GM12878 (cell line): ENCODE measurements around the gene ULK4. TPM values are rescaled to one million over a fixed set of nuclear protein-coding genes. Genes with fewer than 3 reads are reported as not detected.

Experiments used
- ASH2L ChIP-seq: fragments of 300-600, 200-600 bp; sonication (generic); IDR thresholded peaks from 2 replicates; pipeline ENCODE4 v1.6.1; 2017; ENCODE audit warnings: low read depth, mild to moderate bottlenecking, borderline replicate concordance
- BCL11A ChIP-seq: IDR thresholded peaks from 2 replicates; pipeline ENCODE4 v1.6.1; 2011; ENCODE audit warnings: low read depth, low read length
- BHLHE40 ChIP-seq, 2 experiments: fragments of 450-650 bp in 1 of 2; IDR thresholded peaks; 2 replicates each; pipeline ENCODE4 v1.6.1; 2011 to 2017; ENCODE audit warnings: low read depth in 2 of 2, borderline replicate concordance in 1 of 2, improper control_type of control experiment in 1 of 2, low read length in 1 of 2, mild to moderate bottlenecking in 1 of 2
- BRCA1 ChIP-seq: IDR thresholded peaks from 2 replicates; pipeline ENCODE4 v1.6.1; 2011; ENCODE audit warnings: low read depth, low read length, improper control_type of control experiment
- CHD1 ChIP-seq: IDR thresholded peaks from 2 replicates; pipeline ENCODE4 v1.6.1; 2012; ENCODE audit warnings: low read depth, low read length, improper control_type of control experiment
- CHD4 ChIP-seq: fragments of 200-600 bp; sonication (generic); IDR thresholded peaks from 2 replicates; pipeline ENCODE4 v1.6.1; 2016; ENCODE audit warnings: mild to moderate bottlenecking
- CREM ChIP-seq: IDR thresholded peaks from 2 replicates; pipeline ENCODE4 v1.6.1; 2014; ENCODE audit warnings: antibody characterized with exemption, low read depth
- EZH2 ChIP-seq: IDR thresholded peaks from 2 replicates; pipeline ENCODE4 v1.6.1; 2012; ENCODE audit warnings: low read depth, mild to moderate bottlenecking, control low read depth, inconsistent platforms, low read length, borderline replicate concordance; ENCODE audit not compliant: control insufficient read depth
- HDAC6 ChIP-seq: fragments of 200-600 bp; sonication (generic); IDR thresholded peaks from one replicate; pipeline ENCODE4 v1.8.0; 2017; ENCODE audit warnings: antibody characterized with exemption; ENCODE audit not compliant: unreplicated experiment
- MYB ChIP-seq: fragments of 150-350 bp; IDR thresholded peaks from 2 replicates; pipeline ENCODE4 v1.6.1; 2014; ENCODE audit warnings: mild to moderate bottlenecking, low read depth, low read length, borderline replicate concordance
- NR2F1 ChIP-seq: fragments of 450-650 bp; conservative IDR thresholded peaks from 2 replicates; pipeline ENCODE4 v1.6.1; 2017; ENCODE audit warnings: mild to moderate bottlenecking
- NRF1 ChIP-seq: conservative IDR thresholded peaks from 2 replicates; pipeline ENCODE4 v1.6.1; 2011; ENCODE audit warnings: mild to moderate bottlenecking, low read depth, low read length, improper control_type of control experiment
- RELB ChIP-seq: fragments of 450-650 bp; IDR thresholded peaks from 2 replicates; pipeline ENCODE4 v1.6.1; 2017; ENCODE audit warnings: low read depth, mild to moderate bottlenecking, moderate library complexity
- SMC3 ChIP-seq: IDR thresholded peaks from 2 replicates; pipeline ENCODE4 v1.6.1; 2011; ENCODE audit warnings: low read length, improper control_type of control experiment, borderline replicate concordance
- SUPT20H ChIP-seq: IDR thresholded peaks from 2 replicates; pipeline ENCODE4 v1.6.1; 2011; ENCODE audit warnings: low read depth, mild to moderate bottlenecking, low read length, moderate library complexity, borderline replicate concordance; ENCODE audit not compliant: control insufficient read depth
- ZNF207 ChIP-seq: fragments of 450-650 bp; IDR thresholded peaks from 2 replicates; pipeline ENCODE4 v1.6.1; 2014; ENCODE audit warnings: antibody characterized with exemption, mild to moderate bottlenecking, borderline replicate concordance
- ZNF24 ChIP-seq: fragments of 450-650 bp; IDR thresholded peaks from 2 replicates; pipeline ENCODE4 v1.6.1; 2017; ENCODE audit warnings: antibody characterized with exemption, mild to moderate bottlenecking
- ZNF384 ChIP-seq: IDR thresholded peaks from 2 replicates; pipeline ENCODE4 v1.6.1; 2012; ENCODE audit warnings: low read depth, mild to moderate bottlenecking, low read length, improper control_type of control experiment, borderline replicate concordance
- polyA plus RNA-seq, 11 experiments: library from polyadenylated mRNA; depleted of rRNA in 4 of 11; unstranded in 6 of 11; stranded (reverse) in 5 of 11; fragments of >200 nt; fragmentation: Nextera tagmentation in 4 of 11; fragmentation: Illumina TruSeq in 1 of 11; extraction: Ambion mirVana in 4 of 11; extraction: Trizol in 1 of 11; gene quantifications; 1 replicate in 1 of 11; 2 replicates in 10 of 11; pipeline versions ENCODE4 v1.2.1 to v1.2.3, GENCODE V29; 2011 to 2016; ENCODE audit warnings: inconsistent platforms in 2 of 11, missing spikeins in 2 of 11, low read depth in 1 of 11
- total RNA-seq, 4 experiments: library from RNA; depleted of rRNA in 3 of 4; stranded (reverse); fragments of >200 nt in 3 of 4; fragmentation: Illumina TruSeq in 1 of 4; extraction: Trizol in 1 of 4; gene quantifications; 2 replicates each; pipeline versions ENCODE4 v1.2.1 to v1.2.3, GENCODE V29; 2013 to 2021
- TF ChIP-seq, protein P1 (sequence below): fragments of 450-650 bp; IDR thresholded peaks from 2 replicates; pipeline ENCODE4 v1.6.1; 2017; ENCODE audit warnings: mild to moderate bottlenecking, moderate library complexity
- TF ChIP-seq, protein P2 (sequence below): IDR thresholded peaks from 2 replicates; pipeline ENCODE4 v1.6.1; 2012; ENCODE audit warnings: low read depth, low read length, improper control_type of control experiment

Gene ULK4
- total and polyA plus RNA-seq, 10 of the 15 experiments (the other 5 are each of a cell fraction or from before 2014, with no cell fraction given) = 3.5 to 7.6 (median 6.3) TPM

DNA sequence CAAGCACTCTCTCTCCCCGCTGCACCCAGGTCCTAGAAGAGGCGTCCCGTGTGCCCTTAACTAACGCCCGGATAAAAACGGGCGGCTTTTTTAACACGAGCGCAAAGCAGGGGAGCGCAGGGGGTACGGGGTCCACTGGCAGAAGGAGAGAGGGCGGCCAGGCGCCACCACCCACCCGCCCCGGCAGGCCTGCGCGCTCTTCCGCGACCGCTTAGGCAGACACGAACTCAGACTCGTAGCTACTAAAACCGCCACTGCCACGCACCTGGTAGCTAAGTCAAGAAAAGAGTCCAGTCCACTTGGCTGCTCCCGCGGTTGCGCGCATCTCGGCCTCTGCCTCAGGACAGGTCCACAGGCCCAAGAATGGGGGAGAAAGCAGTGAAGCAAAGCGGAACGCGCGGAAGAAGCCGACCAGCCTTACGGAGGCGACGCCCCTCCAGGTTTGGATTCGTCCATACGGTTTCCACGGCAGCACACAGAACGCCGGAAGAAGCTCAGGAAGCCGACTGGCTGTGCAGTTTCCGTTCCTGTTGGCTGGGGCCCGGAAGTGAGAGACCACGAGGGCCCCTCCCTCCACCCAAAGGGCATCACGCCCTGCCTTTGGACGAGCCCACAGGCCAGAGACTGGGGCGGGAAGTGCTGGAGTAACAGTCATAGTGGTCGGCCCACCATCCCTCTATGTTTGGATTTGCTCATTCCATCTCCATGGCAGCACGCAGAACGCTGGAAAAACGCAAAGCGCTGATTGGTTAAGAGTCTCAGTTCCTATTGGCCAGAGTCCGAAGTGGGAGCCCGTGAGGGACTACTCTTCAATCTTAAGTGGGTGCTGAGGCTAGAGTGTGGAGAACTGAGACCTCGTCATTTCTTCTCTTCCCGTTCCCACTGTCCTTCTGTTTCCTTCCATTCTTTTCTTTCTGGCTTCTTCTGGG, at the start of gene ULK4 (continued):
- TF ChIP-seq, protein P1, sequence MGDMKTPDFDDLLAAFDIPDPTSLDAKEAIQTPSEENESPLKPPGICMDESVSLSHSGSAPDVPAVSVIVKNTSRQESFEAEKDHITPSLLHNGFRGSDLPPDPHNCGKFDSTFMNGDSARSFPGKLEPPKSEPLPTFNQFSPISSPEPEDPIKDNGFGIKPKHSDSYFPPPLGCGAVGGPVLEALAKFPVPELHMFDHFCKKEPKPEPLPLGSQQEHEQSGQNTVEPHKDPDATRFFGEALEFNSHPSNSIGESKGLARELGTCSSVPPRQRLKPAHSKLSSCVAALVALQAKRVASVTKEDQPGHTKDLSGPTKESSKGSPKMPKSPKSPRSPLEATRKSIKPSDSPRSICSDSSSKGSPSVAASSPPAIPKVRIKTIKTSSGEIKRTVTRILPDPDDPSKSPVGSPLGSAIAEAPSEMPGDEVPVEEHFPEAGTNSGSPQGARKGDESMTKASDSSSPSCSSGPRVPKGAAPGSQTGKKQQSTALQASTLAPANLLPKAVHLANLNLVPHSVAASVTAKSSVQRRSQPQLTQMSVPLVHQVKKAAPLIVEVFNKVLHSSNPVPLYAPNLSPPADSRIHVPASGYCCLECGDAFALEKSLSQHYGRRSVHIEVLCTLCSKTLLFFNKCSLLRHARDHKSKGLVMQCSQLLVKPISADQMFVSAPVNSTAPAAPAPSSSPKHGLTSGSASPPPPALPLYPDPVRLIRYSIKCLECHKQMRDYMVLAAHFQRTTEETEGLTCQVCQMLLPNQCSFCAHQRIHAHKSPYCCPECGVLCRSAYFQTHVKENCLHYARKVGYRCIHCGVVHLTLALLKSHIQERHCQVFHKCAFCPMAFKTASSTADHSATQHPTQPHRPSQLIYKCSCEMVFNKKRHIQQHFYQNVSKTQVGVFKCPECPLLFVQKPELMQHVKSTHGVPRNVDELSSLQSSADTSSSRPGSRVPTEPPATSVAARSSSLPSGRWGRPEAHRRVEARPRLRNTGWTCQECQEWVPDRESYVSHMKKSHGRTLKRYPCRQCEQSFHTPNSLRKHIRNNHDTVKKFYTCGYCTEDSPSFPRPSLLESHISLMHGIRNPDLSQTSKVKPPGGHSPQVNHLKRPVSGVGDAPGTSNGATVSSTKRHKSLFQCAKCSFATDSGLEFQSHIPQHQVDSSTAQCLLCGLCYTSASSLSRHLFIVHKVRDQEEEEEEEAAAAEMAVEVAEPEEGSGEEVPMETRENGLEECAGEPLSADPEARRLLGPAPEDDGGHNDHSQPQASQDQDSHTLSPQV = no peak
- TF ChIP-seq CHD1 (peak; percentile 100), EZH2 (no peak), NRF1 (peak; percentile 23; the same call in 1 of the 2 replicates), ZNF207 (peak; percentile 96), CREM (peak; percentile 95), BCL11A (no peak; the same call in 1 of the 2 replicates), SUPT20H (no peak), CHD4 (no peak), BHLHE40 (IDR thresholded peaks at IDR 0.05; ENCODE audit: borderline replicate concordance in 1 of 2, low read depth in 2 of 2, low read length in 1 of 2) (peak; percentile 97 to 99), ZNF384 (no peak), SMC3 (0 out of 2 replicates have a peak, but pooled peaks have one; percentile 4), MYB (peak; percentile 72; the same call in 1 of the 2 replicates), NR2F1 (peak; percentile 58), ZNF24 (no peak), HDAC6 (no peak), ASH2L (no peak), BRCA1 (no peak), RELB (peak; percentile 92)
- TF ChIP-seq, protein P2, sequence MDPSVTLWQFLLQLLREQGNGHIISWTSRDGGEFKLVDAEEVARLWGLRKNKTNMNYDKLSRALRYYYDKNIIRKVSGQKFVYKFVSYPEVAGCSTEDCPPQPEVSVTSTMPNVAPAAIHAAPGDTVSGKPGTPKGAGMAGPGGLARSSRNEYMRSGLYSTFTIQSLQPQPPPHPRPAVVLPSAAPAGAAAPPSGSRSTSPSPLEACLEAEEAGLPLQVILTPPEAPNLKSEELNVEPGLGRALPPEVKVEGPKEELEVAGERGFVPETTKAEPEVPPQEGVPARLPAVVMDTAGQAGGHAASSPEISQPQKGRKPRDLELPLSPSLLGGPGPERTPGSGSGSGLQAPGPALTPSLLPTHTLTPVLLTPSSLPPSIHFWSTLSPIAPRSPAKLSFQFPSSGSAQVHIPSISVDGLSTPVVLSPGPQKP = peak; percentile 88
